Testis (tissue), 3 donors: Measurements from ENCODE around the gene ENTHD1. TPM values are rescaled to one million over a fixed set of nuclear protein-coding genes. Genes with fewer than 3 reads are reported as not detected.

Experiments
- DNase-seq: peaks from one replicate; pipeline ENCODE4 v3.0.0-alpha.2; 2019
- H3K27ac ChIP-seq, 2 donors: fragments of 200-600 bp; sonication (generic); one replicate each; pipeline ENCODE4 v1.5.1; 2019
- H3K27me3 ChIP-seq: fragments of 200-600 bp; sonication (generic); one replicate; pipeline ENCODE4 v1.5.1; 2019
- H3K36me3 ChIP-seq: fragments of 200-600 bp; sonication (generic); one replicate; pipeline ENCODE4 v1.5.1; 2017; ENCODE audit warnings: low read depth; ENCODE audit errors: missing control alignments
- H3K4me1 ChIP-seq: fragments of 200-600 bp; sonication (generic); one replicate; pipeline ENCODE4 v1.5.1; 2019
- H3K4me3 ChIP-seq, 2 donors: fragments of 200-600 bp; sonication (generic); one replicate each; pipeline ENCODE4 v1.5.1; 2017 to 2019
- H3K9me3 ChIP-seq: fragments of 200-600 bp; sonication (generic); one replicate; pipeline ENCODE4 v1.5.1; 2017
- CTCF ChIP-seq, 3 experiments: fragments of 450-650 bp in 2 of 3; fragments of 200-600 bp in 1 of 3; sonication (generic) in 1 of 3; IDR thresholded peaks; one replicate each; pipeline ENCODE4 v1.5.1; 2016 to 2019; ENCODE audit warnings: antibody characterized with exemption in 3 of 3, mild to moderate bottlenecking in 2 of 3, moderate library complexity in 1 of 3
- POLR2A ChIP-seq: fragments of 450-650 bp; IDR thresholded peaks from one replicate; pipeline ENCODE4 v1.6.1; 2017; ENCODE audit warnings: antibody characterized with exemption, mild to moderate bottlenecking, moderate library complexity
- WGBS, 2 donors: methylation state at CpG; one replicate each; pipeline ENCODE4 v1.1.5; 2018; 5-methylcytosine and 5-hydroxymethylcytosine counted together
- intact Hi-C: fragments of 100-400 bp; cut with DNase I; formaldehyde crosslinking; loops from one replicate; pipeline ENCODE4 v1.15.1; 2023; ENCODE audit warnings: low total_unique reads
- polyA plus RNA-seq: library from polyadenylated mRNA; stranded (reverse); fragments of 350-450 nt; fragmentation: Illumina TruSeq; extraction: RNeasy Lipid Tissue Mini Kit (QIAGEN cat#74804); gene quantifications from one replicate; pipeline ENCODE4 v1.2.3, GENCODE V29; 2014; ENCODE audit warnings: low read depth, low replicate concordance; ENCODE audit not compliant: insufficient read depth
- total RNA-seq, 2 donors: library from RNA; depleted of rRNA; stranded (reverse); fragments of >200 nt; gene quantifications; one replicate each; pipeline ENCODE4 v1.2.3, GENCODE V29; 2016

Gene ENTHD1
- total and polyA plus RNA-seq, 3 donors from 2014 or later, result 10.9 to 21.1 (median 12.0) TPM

- Histone ChIP-seq H3K27me3 (no peaks in the 10 kb centered on the region), H3K4me1 (no peaks in the 10 kb centered on the region), H3K9me3 (no peaks in the 10 kb centered on the region), H3K4me3 (no peak overlapping the region), H3K36me3 (no peaks in the 10 kb centered on the region), H3K27ac (no peak overlapping the region)
- 40 to 47% methylated on average over 2 of the region's 2 CpGs for WGBS, 2 donors
- TF ChIP-seq POLR2A (no peak), CTCF (IDR thresholded peaks at IDR 0.05) (no peak)
- intact Hi-C loops, result no loop called here
- DNase-seq, result no peak
These were observed 77.6 kb downstream of the ENTHD1 start for GRCh38 chr22:39815932-39816331.

GRCh38 chr22:39814899-39815298 lies 78.7 kb downstream of the ENTHD1 start:
- Histone ChIP-seq H3K9me3 (no peaks in the 10 kb centered on the region), H3K4me1 (no peaks in the 10 kb centered on the region), H3K27me3 (no peaks in the 10 kb centered on the region), H3K36me3 (no peaks in the 10 kb centered on the region), H3K4me3 (no peak overlapping the region), H3K27ac (no peak overlapping the region)
- WGBS, 2 donors, result 78 to 80% methylated on average over 4 of the region's 4 CpGs
- no peak for TF ChIP-seq CTCF (IDR thresholded peaks at IDR 0.05)
- no peak for TF ChIP-seq POLR2A
- DNase-seq, result no peak
- intact Hi-C loops, result no loop called here

GRCh38 chr22:39809772-39810557 lies 83.6 kb downstream of the ENTHD1 start:
- 88 to 89% methylated on average over 4 of the region's 4 CpGs for WGBS, 2 donors
- TF ChIP-seq POLR2A (no peak), CTCF (IDR thresholded peaks at IDR 0.05) (no peak)
- Histone ChIP-seq H3K27me3 (no peaks in the 10 kb centered on the region), H3K27ac (no peak overlapping the region), H3K36me3 (no peaks in the 10 kb centered on the region), H3K4me1 (no peaks in the 10 kb centered on the region), H3K4me3 (no peak overlapping the region), H3K9me3 (no peaks in the 10 kb centered on the region)
- no peak for DNase-seq
- intact Hi-C loops, result no loop called here

GRCh38 chr22:39808081-39808480 lies 85.5 kb downstream of the ENTHD1 start:
- intact Hi-C loops, result no loop called here
- WGBS, 2 donors, result 52 to 53% methylated on average over 3 of the region's 3 CpGs
- TF ChIP-seq POLR2A (no peak), CTCF (IDR thresholded peaks at IDR 0.05) (no peak)

DNA sequence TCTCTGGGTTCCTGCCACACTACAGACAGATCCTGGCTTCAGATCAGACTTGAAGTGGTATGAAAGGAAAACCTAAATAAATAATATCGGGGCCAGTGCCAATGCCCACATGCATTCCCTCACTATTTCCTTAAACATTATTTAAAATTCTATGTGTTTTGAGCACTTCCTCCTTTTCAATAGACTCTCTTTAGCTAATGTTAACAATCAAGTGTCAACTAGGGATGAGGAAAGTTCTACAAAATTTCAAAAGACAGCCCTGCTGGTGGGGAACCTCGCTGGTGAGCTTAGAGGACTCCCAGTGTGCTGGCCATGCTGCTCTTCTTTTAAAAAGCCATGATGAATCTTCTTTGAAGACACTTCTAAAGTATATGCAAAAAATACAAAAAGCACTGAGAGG lies 87.5 kb downstream of the ENTHD1 start:
- Histone ChIP-seq H3K27me3 (no peaks in the 10 kb centered on the region), H3K27ac (no peak overlapping the region), H3K36me3 (no peaks in the 10 kb centered on the region), H3K4me3 (no peak overlapping the region), H3K4me1 (no peaks in the 10 kb centered on the region), H3K9me3 (no peaks in the 10 kb centered on the region)
- no peak for TF ChIP-seq POLR2A
- no peak for TF ChIP-seq CTCF (IDR thresholded peaks at IDR 0.05)
- intact Hi-C loops, result no loop called here
- DNase-seq, result no peak
- 82 to 88% methylated on average over 2 of the region's 2 CpGs for WGBS, 2 donors

More at GRCh38 chr22:39808081-39808480, 85.5 kb downstream of the ENTHD1 start:
- no peak for DNase-seq
- H3K4me1 ChIP-seq, result no peaks in the 10 kb centered on the region
- H3K27me3 ChIP-seq, result no peaks in the 10 kb centered on the region
- H3K9me3 ChIP-seq, result no peaks in the 10 kb centered on the region
- H3K36me3 ChIP-seq, result no peaks in the 10 kb centered on the region
- no peak overlapping the region for H3K27ac ChIP-seq
- H3K4me3 ChIP-seq, result no peak overlapping the region
